HG03060 (cell line): Measurements from ENCODE around the gene GARIN5A.

Source experiments
- ATAC-seq: cut with Tn5 transposase; IDR thresholded peaks from one replicate; pipeline ENCODE4 v1.9.1; 2021; ENCODE audit warnings: low read depth, moderate number of reproducible peaks; ENCODE audit not compliant: unreplicated experiment

The GARIN5A gene

GRCh38 chr19:50437862-50438449 is 38.7 kb downstream of the GARIN5A start:
- ATAC-seq, result no peak

- no peak for ATAC-seq
Measured at GRCh38 chr19:50435627-50436026, 41.0 kb downstream of the GARIN5A start.

DNA sequence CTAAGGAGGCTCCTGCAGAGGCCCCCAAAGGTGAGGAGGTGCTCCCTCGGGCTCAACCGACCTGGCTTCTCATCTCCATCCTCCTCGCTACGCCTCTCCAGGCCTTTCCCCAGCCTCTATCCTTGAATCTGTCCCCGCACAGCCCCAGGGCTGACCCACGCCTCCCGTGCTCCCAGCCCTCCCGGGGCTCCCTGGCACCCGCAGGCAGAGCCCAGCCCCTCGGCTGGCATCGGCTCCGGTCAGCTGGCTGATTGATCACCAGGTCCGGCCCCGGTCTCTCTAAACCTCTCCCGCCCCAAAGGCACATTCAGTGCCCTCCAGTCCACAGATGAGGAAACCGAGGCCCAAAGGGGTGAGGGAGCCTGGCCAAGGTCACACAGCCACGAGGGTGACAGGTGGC is 41.4 kb downstream of the GARIN5A start:
- ATAC-seq, result no peak

- no peak for ATAC-seq
Measured at GRCh38 chr19:50434525-50434924, 42.1 kb downstream of the GARIN5A start.

DNA sequence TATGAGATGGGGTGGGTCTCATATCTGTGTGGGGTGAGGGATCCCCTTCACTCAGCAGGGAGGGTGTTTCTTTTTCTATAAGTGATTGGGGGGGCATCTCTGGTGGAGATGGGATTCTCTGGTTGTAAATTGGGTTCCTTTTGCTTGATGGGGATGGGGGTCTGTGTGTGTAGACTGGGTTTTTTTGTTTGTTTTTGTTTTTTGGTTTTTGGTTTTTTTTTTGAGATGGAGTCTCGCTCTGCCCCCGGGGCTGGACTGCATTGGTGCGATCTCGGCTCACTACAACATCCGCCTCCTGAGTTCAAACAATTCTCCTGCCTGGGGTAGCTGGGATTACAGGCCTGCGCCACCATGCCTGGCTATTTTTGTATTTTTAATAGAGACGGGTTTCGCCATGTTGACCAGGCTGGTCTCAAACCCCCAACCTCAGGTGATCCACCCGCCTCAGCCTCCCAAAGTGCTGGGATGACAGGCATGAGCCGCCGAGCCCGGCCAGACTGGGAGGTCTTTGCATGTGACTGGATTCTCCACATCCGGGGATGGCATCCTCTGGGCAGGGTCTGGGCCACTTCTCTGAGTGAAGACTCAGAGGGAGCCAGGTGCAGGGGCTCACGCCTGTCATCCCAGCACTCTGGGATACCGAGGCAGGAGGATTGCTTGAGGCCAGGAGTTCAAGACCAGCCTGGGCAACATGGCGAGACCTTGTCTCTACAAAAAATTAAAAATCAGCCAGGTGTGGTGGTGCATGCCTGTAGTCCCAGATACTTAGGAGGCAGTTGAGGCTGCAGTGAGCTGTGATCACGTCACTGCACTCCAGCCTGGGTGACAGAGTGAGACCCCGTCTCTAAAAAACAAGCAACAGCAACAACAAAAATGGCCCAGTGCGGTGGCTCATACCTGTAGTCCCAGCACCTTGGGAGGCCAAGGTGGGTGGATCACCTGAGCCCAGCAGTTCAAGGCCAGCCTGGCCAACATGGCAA is 43.2 kb downstream of the GARIN5A start:
- ATAC-seq, result no peak

DNA sequence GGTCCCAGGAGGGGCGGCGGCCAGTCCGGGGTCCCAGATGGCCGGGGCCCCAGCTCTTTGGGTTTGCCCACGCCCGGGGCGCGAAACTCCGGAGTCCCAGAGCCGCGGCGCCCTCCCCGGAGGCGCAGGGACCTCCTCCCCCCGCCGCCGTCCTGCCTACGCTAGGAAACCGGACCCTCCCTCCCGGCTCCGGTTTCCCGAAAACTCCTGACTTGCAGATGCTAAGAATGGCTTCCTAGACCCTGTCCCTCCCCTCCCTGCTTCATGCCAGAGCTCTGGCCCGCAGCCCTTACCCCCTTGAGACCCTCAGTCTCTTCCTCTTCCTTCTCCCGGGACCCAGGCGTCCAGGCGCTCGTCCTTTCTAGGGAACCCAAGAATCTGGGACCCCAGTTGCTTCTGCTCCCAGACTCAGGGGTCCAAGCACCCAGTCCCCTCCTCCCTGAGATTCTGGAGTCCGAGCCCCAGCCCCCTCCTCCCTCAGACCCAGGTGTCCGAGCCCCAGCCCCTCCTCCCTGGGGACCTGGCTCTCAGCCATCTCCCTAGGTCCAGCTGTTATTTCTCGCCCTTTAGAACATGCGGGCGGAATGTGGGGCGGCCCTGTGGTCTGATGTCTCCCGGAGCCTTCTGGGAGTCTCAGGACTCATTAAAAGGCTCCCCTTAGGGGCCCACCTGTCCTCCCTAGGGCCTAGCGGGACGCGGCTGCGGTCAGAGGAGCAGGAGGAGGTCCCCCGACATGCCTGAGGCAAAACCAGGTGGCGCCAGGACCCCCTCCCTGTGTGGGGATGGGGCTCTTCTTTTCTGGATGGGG is 44.2 kb downstream of the GARIN5A start, which contains the start of gene MYBPC2:
MYBPC2 (plus strand) TSS at position 672 of the 808 bp plus-strand sequence; CDS start at position 734, 62 bp downstream.
- no peak for ATAC-seq

GRCh38 chr19:50431343-50432220 is 45.1 kb downstream of the GARIN5A start:
- ATAC-seq, result no peak

DNA sequence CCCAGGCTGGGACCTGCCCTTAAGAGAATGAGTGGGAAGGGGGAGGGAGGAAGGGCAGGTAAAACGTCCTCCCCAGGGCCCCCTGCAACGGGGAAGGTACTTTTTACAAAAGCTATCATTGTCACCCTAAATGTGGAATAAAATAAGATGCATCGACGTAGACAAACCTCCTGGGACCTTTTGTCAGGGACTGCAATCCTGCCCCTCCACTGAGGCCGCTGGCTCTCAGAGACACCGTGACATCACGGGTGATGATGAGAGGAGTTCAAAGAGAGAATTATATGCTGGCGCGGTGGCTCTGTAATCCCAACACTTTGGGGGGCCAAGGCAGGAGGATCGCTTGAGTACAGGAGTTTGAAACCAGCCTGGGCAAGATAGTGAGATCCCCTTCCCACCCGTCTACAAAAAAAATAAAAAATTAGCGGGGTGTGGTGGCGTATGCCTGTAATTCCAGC is 45.7 kb downstream of the GARIN5A start:
- ATAC-seq, result no peak

DNA sequence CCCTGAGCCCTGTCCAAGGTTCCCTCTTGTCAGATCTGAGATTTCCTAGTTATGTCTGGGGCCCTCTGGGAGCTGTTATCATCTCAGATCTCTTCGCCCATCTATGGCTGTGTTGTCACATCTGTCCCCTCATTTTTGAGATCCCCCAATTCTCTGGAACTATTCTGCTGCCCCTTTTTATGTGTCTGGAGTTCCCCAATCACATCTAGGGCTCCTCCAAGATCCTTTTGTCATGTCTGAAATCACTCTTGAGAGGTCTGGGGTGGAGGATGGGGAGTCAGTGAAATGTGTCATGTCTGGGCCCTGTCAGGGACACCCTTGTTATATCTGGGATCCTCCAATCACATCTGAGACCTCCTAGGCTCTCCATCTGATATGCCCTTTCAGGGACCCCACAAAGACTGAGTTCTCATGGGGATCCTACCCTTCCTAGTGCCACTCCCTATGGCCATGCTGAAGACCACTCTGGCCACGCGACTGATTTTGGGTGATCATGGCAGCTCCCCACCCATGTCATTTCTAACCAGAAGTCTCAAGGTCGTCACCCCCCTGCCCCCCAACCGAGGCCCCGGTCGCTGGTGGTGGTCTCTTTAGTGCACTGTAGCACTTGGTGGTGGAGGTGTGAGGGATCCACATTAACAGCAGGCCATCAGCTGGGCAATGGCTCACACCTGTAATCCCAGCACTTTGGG is 47.7 kb downstream of the GARIN5A start:
- no peak for ATAC-seq

GRCh38 chr19:50427997-50428425 is 48.6 kb downstream of the GARIN5A start:
- ATAC-seq, result no peak

GRCh38 chr19:50427318-50427925 is 49.2 kb downstream of the GARIN5A start:
- no peak for ATAC-seq

DNA sequence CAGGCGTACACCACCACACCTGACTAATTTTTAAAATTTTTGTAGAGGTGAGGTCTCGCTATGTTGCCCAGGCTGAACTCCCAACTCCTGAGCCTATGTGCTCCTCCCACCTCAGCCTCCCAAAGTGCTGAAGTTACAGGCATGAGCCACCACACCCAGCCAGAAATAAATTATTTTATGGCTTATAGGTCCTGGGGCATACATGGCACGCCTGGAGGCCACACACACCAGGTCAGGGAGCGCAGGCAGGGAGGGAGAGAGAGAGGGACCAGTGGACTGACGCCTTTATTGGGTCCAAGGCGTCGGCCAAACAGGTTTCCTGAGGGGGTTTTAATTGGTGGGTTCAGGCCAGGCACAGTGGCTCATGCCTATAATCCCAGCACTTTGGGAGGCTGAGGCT is 51.1 kb downstream of the GARIN5A start:
- no peak for ATAC-seq

GRCh38 chr19:50423279-50424113 is 53.2 kb downstream of the GARIN5A start:
- no peak for ATAC-seq

- no peak for ATAC-seq
Measured at GRCh38 chr19:50422397-50423278, 54.0 kb downstream of the GARIN5A start.

GRCh38 chr19:50420808-50421207 is 55.8 kb downstream of the GARIN5A start:
- ATAC-seq, result no peak

GRCh38 chr19:50420127-50420526 is 56.5 kb downstream of the GARIN5A start:
- ATAC-seq, result no peak

- ATAC-seq, result no peak
Measured at GRCh38 chr19:50419580-50420035, 57.0 kb downstream of the GARIN5A start.
